ENCODE data around the gene TP73.

Gene TP73

DNA sequence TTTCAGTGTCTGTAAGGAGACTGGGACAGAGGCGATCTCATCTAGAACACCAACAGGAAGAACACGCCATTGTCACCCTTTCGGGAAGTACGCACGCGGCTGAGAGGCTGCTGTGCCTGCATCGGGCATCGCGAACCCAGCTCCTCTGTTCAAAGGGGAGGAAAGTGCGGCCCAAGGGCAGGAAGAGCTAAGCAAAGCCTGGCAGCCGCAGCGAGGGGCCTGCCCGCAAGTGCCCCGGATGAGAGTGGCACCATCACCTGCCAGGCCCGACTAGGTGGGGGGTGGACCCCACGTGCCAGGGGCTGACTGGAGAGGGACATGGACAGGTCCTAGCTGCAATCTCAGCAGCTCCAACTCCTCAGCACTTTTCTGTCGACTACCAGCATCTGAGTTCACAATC lies 20.0 kb upstream of the TP73 start:
- Histone ChIP-seq H3K4me1 (ENCODE audit: control insufficient read depth, low read length) (no peaks in the 10 kb centered on the region), H3K4me3 (ENCODE audit: low read length) (no peak overlapping the region), H4K20me1 (ENCODE audit: control insufficient read depth, insufficient read depth, low read depth, low read length) (no peaks in the 10 kb centered on the region), H3K27me3 (ENCODE audit: control insufficient read depth, low read length) (no peaks in the 10 kb centered on the region), H3K36me3 (ENCODE audit: control insufficient read depth, low read length) (peaks cover 34% of the 10 kb centered on the region), H3K27ac (ENCODE audit: low read depth, low read length) (no peak overlapping the region), H3K79me2 (ENCODE audit: control insufficient read depth, low read length) (no peaks in the 10 kb centered on the region), H3K9me3 (ENCODE audit: control insufficient read depth, insufficient read depth, low read length) (no peaks in the 10 kb centered on the region), H3K4me2 (ENCODE audit: low read length) (no peak overlapping the region), H3F3A (ENCODE audit: control insufficient read depth, insufficient read depth) (no peaks in the 10 kb centered on the region), H3K9me2 (replicated peaks; ENCODE audit: control insufficient read depth, low read length) (no peaks in the 10 kb centered on the region)
- TF ChIP-seq EZH2phosphoT487 (IDR thresholded peaks at IDR 0.05; ENCODE audit: borderline replicate concordance, low read length) = no peak
- TF ChIP-seq, protein P1, sequence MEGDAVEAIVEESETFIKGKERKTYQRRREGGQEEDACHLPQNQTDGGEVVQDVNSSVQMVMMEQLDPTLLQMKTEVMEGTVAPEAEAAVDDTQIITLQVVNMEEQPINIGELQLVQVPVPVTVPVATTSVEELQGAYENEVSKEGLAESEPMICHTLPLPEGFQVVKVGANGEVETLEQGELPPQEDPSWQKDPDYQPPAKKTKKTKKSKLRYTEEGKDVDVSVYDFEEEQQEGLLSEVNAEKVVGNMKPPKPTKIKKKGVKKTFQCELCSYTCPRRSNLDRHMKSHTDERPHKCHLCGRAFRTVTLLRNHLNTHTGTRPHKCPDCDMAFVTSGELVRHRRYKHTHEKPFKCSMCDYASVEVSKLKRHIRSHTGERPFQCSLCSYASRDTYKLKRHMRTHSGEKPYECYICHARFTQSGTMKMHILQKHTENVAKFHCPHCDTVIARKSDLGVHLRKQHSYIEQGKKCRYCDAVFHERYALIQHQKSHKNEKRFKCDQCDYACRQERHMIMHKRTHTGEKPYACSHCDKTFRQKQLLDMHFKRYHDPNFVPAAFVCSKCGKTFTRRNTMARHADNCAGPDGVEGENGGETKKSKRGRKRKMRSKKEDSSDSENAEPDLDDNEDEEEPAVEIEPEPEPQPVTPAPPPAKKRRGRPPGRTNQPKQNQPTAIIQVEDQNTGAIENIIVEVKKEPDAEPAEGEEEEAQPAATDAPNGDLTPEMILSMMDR (IDR thresholded peaks at IDR 0.05; ENCODE audit: low read depth, low read length, poor library complexity, severe bottlenecking) = no peak

DNA sequence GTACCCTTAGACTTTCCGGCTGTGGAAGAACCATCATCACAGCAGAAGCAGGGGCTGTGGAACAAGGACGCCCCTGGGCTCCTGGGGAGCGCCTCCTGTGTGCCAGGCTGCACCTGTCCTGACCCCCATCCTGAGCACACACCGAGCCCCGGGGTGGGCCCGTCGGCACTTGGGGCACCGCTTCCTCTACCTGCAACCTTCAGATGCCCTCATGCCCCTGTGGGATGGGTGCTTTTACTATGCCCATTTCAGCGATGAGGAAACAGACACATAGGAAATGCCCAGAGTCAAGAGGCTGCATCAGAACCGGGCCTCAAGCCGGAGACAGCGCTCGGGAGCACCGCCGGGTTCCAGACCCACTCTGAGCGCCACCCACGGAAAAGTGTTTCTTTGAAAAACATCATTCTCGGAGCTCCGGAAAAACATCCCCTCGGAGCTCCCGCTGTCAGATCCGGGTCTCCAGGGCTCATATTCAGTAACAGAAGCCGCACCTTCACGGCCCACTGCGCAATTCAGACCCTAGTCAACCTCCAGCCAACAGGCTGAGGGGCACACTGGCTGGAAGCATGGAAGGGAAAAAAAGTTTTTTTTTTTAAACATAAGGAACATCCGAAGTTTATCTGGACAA lies 19.5 kb upstream of the TP73 start:
- peaks cover 34% of the 10 kb centered on the region for H3K36me3 ChIP-seq (ENCODE audit: control insufficient read depth, low read length)
- TF ChIP-seq EZH2phosphoT487 (IDR thresholded peaks at IDR 0.05; ENCODE audit: borderline replicate concordance, low read length) = no peak
- no peaks in the 10 kb centered on the region for H3K4me1 ChIP-seq (ENCODE audit: control insufficient read depth, low read length)
- no peaks in the 10 kb centered on the region for H4K20me1 ChIP-seq (ENCODE audit: control insufficient read depth, insufficient read depth, low read depth, low read length)
- no peaks in the 10 kb centered on the region for H3F3A ChIP-seq (ENCODE audit: control insufficient read depth, insufficient read depth)
- H3K27me3 ChIP-seq (ENCODE audit: control insufficient read depth, low read length) = no peaks in the 10 kb centered on the region
- H3K4me3 ChIP-seq (ENCODE audit: low read length) = no peak overlapping the region
- no peaks in the 10 kb centered on the region for H3K9me2 ChIP-seq (replicated peaks; ENCODE audit: control insufficient read depth, low read length)
- H3K4me2 ChIP-seq (ENCODE audit: low read length) = no peak overlapping the region
- H3K79me2 ChIP-seq (ENCODE audit: control insufficient read depth, low read length) = no peaks in the 10 kb centered on the region
- H3K9me3 ChIP-seq (ENCODE audit: control insufficient read depth, insufficient read depth, low read length) = no peaks in the 10 kb centered on the region
- H3K27ac ChIP-seq (ENCODE audit: low read depth, low read length) = no peak overlapping the region

DNA sequence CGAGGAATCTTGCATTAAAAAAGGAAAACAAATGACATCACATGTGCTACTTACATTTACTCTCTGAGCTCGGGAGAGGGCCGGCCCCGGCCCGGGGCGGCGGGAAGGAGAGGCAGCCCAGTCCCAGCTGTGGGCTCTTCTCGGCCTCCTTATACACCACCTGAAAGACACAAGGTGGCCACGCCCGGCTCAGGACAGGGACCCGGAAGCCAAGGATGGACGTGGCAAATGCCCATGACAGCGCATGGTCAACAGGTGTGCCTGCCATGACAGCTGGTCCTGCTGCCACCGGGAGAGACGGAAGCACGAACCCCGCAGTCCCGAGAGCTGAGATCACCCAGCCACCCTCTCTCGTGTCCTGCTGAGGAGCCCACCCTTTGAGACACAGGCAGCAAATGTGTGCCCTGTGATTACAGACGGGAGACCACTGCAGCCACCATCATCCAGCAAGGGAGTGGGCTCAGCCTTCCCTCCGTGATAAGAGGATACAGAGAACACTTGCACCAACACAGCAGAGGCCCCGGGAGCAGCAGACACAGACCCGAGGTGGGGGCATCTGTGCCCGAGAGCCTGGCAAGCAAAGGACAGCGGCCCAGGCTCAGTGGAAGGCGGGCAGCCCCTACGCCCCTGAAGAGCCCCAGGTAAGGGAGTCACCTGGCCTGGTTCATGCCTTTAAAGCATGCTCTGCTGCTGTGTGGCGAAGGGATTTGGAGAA lies 18.8 kb upstream of the TP73 start:
- Histone ChIP-seq H3K27ac (ENCODE audit: low read depth, low read length) (no peak overlapping the region), H3F3A (ENCODE audit: control insufficient read depth, insufficient read depth) (no peaks in the 10 kb centered on the region), H3K27me3 (ENCODE audit: control insufficient read depth, low read length) (no peaks in the 10 kb centered on the region), H4K20me1 (ENCODE audit: control insufficient read depth, insufficient read depth, low read depth, low read length) (no peaks in the 10 kb centered on the region), H3K4me2 (ENCODE audit: low read length) (no peak overlapping the region), H3K4me1 (ENCODE audit: control insufficient read depth, low read length) (no peaks in the 10 kb centered on the region), H3K36me3 (ENCODE audit: control insufficient read depth, low read length) (peaks cover 37% of the 10 kb centered on the region), H3K4me3 (ENCODE audit: low read length) (no peak overlapping the region), H3K9me3 (ENCODE audit: control insufficient read depth, insufficient read depth, low read length) (no peaks in the 10 kb centered on the region), H3K9me2 (replicated peaks; ENCODE audit: control insufficient read depth, low read length) (no peaks in the 10 kb centered on the region), H3K79me2 (ENCODE audit: control insufficient read depth, low read length) (no peaks in the 10 kb centered on the region)
- TF ChIP-seq EZH2phosphoT487 (IDR thresholded peaks at IDR 0.05; ENCODE audit: borderline replicate concordance, low read length) = no peak
- TF ChIP-seq, protein P1 (IDR thresholded peaks at IDR 0.05; ENCODE audit: low read depth, low read length, poor library complexity, severe bottlenecking) = no peak

Measured in DOHH2 (cell line).